IPS-15b (cell line): ENCODE measurements around the gene BCCIP.

Experiments used
- H3K27me3 ChIP-seq: one replicate; pipeline ENCODE4 v1.6.1; 2013; ENCODE audit warnings: low read length; ENCODE audit not compliant: control insufficient read depth, insufficient read depth
- H3K36me3 ChIP-seq: one replicate; pipeline ENCODE4 v1.6.1; 2013; ENCODE audit warnings: low read length; ENCODE audit not compliant: control insufficient read depth, insufficient read depth
- H3K4me1 ChIP-seq: one replicate; pipeline ENCODE4 v1.6.1; 2013; ENCODE audit warnings: mild to moderate bottlenecking, low read length; ENCODE audit not compliant: control insufficient read depth, insufficient read depth
- H3K4me3 ChIP-seq: one replicate; pipeline ENCODE4 v1.5.1; 2013; ENCODE audit warnings: low read depth, low read length
- H3K9ac ChIP-seq: one replicate; pipeline ENCODE4 v1.6.1; 2013; ENCODE audit warnings: low read depth, mild to moderate bottlenecking, low read length
- H3K9me3 ChIP-seq: one replicate; pipeline ENCODE4 v1.6.1; 2013; ENCODE audit warnings: mild to moderate bottlenecking, low read length; ENCODE audit not compliant: control insufficient read depth, insufficient read depth

The BCCIP gene

DNA sequence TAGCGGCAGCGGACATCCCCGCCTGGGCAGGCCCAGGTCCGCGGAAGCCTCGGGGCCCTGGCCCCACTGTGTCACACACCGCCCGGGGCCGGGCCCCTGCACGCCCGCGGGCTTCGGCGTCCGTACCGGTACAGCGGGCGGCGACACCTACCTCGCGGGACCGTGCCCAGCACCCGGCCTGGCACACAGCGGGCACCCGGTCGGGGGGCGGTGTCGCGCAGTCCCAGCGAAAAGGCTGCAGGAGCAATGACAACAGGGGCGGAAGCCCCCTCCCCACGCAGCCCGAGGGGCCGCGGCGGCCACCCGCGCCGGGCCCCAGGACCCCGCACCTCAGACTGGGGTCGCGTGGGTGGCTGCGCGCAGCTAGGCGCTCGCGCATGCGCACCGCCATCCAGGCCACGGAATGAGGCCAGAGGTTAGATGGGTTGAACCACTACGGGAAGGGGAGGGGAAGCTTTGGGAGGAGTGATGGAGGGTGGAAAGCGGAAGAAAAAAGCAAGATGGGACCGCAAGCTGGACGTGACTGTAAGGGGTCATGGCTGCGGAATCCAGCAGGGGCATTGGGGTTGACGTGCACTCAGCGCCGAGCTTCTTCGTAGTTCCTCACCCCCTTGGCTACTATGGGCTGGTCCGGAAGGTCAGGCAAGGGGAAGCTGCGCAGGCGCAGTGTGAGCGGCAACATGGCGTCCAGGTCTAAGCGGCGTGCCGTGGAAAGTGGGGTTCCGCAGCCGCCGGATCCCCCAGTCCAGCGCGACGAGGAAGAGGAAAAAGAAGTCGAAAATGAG is at the start of gene BCCIP, which contains the start of gene UROS:
Gene BCCIP, plus strand, starts transcription at position 669 of the 785 bp plus-strand sequence. Its CDS starts 12 bp downstream, at position 681.
Gene UROS, minus strand, starts transcription at position 381 of the 785 bp plus-strand sequence. CDS start 6,759 bp downstream, outside the sequence.
- Histone ChIP-seq H3K36me3 (peaks cover 4% of the 10 kb centered on the region), H3K4me3 (peak within 1 kb of the TSS; percentile 99), H3K4me1 (no peaks in the 10 kb centered on the region)

GRCh38 chr10:125773687-125774543 is 49.4 kb upstream of the BCCIP start:
- Histone ChIP-seq H3K36me3 (no peaks in the 10 kb centered on the region), H3K4me1 (no peaks in the 10 kb centered on the region), H3K27me3 (no peaks in the 10 kb centered on the region), H3K4me3 (no peak overlapping the region), H3K9me3 (no peaks in the 10 kb centered on the region), H3K9ac (no peak overlapping the region)

More for the DNA sequence above, at the start of gene BCCIP, which contains the start of gene UROS:
- Histone ChIP-seq H3K27me3 (no peaks in the 10 kb centered on the region), H3K9me3 (no peaks in the 10 kb centered on the region), H3K9ac (peak within 1 kb of the TSS; percentile 99)

- H3K9ac ChIP-seq: no peak overlapping the region
Observed at GRCh38 chr10:125774581-125775191, 48.7 kb upstream of the BCCIP start.

GRCh38 chr10:125775491-125776106 is 47.7 kb upstream of the BCCIP start, which contains the start of gene MMP21:
MMP21 (minus strand) TSS chr10:125775821; CDS start chr10:125775821, 0 bp downstream.
- Histone ChIP-seq H3K27me3 (no peaks in the 10 kb centered on the region), H3K4me3 (no peak within 1 kb of the TSS), H3K9me3 (no peaks in the 10 kb centered on the region), H3K4me1 (no peaks in the 10 kb centered on the region), H3K9ac (no peak within 1 kb of the TSS), H3K36me3 (no peaks in the 10 kb centered on the region)

More at GRCh38 chr10:125774581-125775191, 48.7 kb upstream of the BCCIP start:
- Histone ChIP-seq H3K4me3 (no peak overlapping the region), H3K27me3 (no peaks in the 10 kb centered on the region), H3K9me3 (no peaks in the 10 kb centered on the region), H3K36me3 (no peaks in the 10 kb centered on the region), H3K4me1 (no peaks in the 10 kb centered on the region)

DNA sequence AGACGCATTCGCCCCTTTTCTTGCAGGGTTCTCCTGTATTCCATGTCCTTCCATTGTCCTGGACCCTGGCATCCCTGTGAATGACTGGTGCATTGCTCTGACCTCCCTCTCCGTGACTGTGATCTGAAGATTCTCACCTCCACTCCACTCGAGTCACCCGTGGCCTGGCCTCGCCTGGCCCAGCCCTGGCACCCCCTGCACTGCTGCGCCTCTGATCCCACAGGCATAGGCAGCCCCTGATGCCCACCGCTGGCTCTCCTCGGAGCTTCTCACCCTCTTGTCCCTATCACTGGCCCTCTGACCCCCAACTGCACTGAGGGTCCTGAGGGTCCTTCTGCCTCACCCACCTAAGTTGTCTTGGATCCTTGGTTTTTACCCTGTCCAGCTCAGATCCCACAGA is 45.5 kb upstream of the BCCIP start:
- no peaks in the 10 kb centered on the region for H3K4me1 ChIP-seq
- no peaks in the 10 kb centered on the region for H3K27me3 ChIP-seq
- no peak overlapping the region for H3K4me3 ChIP-seq
- no peak overlapping the region for H3K9ac ChIP-seq
- H3K36me3 ChIP-seq: no peaks in the 10 kb centered on the region
- H3K9me3 ChIP-seq: no peaks in the 10 kb centered on the region

GRCh38 chr10:125778556-125778955 is 44.8 kb upstream of the BCCIP start:
- no peaks in the 10 kb centered on the region for H3K27me3 ChIP-seq
- H3K4me1 ChIP-seq: no peaks in the 10 kb centered on the region
- no peaks in the 10 kb centered on the region for H3K36me3 ChIP-seq
- H3K9me3 ChIP-seq: no peaks in the 10 kb centered on the region
- no peak overlapping the region for H3K9ac ChIP-seq
- no peak overlapping the region for H3K4me3 ChIP-seq

- no peak overlapping the region for H3K4me3 ChIP-seq
- H3K36me3 ChIP-seq: no peaks in the 10 kb centered on the region
- H3K4me1 ChIP-seq: no peaks in the 10 kb centered on the region
- H3K9me3 ChIP-seq: no peaks in the 10 kb centered on the region
- no peaks in the 10 kb centered on the region for H3K27me3 ChIP-seq
- no peak overlapping the region for H3K9ac ChIP-seq
Observed at GRCh38 chr10:125779403-125780327, 43.7 kb upstream of the BCCIP start.

GRCh38 chr10:125781374-125781773 is 42.0 kb upstream of the BCCIP start:
- no peaks in the 10 kb centered on the region for H3K9me3 ChIP-seq

DNA sequence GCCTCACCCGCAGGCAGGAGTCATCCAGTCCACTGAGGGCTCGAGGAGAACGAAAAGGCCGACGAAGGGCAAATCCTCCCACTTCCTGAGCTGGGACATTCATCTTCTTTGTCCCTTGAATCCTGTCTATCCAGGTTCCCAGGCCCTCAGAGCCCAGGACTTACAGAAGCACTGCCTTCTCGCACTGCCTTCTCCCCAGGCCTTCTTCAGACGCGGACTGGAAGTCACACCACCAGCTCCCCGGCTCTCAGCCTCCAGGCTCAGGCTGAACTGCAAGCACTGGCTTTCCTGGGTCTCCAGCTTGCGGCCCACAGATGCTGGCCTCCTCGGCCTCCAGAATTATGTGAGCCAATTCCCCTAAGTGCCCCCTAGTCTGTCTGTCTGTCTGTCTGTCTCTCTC is 41.3 kb upstream of the BCCIP start:
- Histone ChIP-seq H3K27me3 (no peaks in the 10 kb centered on the region), H3K9ac (no peak overlapping the region), H3K36me3 (no peaks in the 10 kb centered on the region), H3K9me3 (no peaks in the 10 kb centered on the region), H3K4me3 (no peak overlapping the region), H3K4me1 (no peaks in the 10 kb centered on the region)

More at GRCh38 chr10:125781374-125781773, 42.0 kb upstream of the BCCIP start:
- H3K36me3 ChIP-seq: no peaks in the 10 kb centered on the region
- no peak overlapping the region for H3K4me3 ChIP-seq
- no peaks in the 10 kb centered on the region for H3K27me3 ChIP-seq
- H3K4me1 ChIP-seq: no peaks in the 10 kb centered on the region
- no peak overlapping the region for H3K9ac ChIP-seq

GRCh38 chr10:125782616-125783015 is 40.7 kb upstream of the BCCIP start:
- H3K9ac ChIP-seq: no peak overlapping the region
- no peaks in the 10 kb centered on the region for H3K27me3 ChIP-seq
- no peak overlapping the region for H3K4me3 ChIP-seq
- no peaks in the 10 kb centered on the region for H3K4me1 ChIP-seq
- H3K9me3 ChIP-seq: no peaks in the 10 kb centered on the region
- no peaks in the 10 kb centered on the region for H3K36me3 ChIP-seq
